ENCODE data around the gene PARL.
A peak's percentile ranks its signal among the peaks of the same experiment; 100 is the strongest.

PARL gene

DNA sequence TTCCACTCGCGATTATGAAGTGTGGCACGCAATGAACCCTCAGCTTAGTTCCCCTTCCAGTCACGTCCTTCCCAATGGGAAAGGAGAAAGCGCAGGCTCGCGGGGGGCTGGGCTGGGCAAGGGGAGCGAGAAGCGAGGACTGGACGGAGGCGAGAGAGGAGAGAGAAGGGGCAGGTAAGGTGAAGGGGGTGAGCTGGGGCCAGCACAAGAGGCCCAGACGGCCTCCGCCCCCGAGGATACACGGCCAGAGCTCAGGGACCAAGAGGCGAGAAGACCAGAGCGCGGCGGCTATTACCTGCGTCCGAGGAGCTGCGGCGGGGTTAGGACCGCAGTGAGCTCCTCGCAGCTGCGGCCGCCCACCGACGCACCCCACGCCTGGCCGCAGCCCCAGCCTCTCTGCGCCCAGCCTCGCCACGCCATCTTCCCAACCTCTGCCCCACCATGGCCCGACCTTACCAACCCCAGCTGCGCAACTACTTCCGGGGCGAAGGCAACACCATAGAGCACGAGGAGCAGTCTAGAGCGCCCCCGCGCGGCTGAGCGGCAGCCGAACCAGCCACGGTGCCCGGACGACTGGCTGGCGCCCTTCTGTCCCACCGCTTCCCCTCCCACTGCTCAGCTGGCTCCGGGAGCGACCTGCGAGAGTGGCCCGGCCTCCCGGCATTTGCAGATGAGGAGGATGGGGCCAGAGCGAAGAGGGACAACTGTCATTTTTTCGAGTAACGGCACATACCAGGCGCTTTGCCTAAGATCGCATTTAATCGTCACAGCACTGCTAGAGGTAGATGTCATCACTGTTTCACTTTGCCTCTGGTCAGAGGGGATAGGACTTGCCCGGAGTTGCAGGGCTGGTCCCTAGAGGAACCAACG, at the start of gene PARL:
Gene PARL, minus strand, starts transcription at position 454 of the 870 bp plus-strand sequence. Its CDS starts 34 bp downstream, at position 420.
- peak; percentile 87 for DNase-seq

DNA sequence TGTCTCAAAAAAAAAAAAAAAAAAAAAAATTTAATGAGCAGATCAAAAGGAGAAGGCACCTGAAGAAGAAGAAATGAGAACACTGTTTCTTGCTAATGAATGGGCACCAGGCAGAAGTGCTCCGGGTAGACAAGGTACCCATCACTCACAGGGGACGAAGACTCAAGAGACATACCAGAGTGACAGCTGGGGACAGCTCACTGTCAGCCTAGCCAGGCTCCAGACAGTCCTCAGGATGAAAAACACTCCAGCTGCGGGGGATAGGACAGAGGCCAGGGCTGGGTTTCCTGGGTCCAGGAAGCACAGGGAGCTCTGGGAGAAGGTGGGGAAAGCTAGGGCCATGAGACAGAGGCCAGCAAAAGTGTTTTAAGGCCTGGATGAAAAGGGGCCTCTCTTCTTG, 48.5 kb upstream of the PARL start:
- DNase-seq: no peak

GRCh38 chr3:183931881-183932280, 47.2 kb upstream of the PARL start:
- no peak for DNase-seq

- DNase-seq: no peak
Observed at GRCh38 chr3:183930086-183930485, 45.4 kb upstream of the PARL start.

GRCh38 chr3:183927059-183927458, 42.4 kb upstream of the PARL start:
- no peak for DNase-seq

DNA sequence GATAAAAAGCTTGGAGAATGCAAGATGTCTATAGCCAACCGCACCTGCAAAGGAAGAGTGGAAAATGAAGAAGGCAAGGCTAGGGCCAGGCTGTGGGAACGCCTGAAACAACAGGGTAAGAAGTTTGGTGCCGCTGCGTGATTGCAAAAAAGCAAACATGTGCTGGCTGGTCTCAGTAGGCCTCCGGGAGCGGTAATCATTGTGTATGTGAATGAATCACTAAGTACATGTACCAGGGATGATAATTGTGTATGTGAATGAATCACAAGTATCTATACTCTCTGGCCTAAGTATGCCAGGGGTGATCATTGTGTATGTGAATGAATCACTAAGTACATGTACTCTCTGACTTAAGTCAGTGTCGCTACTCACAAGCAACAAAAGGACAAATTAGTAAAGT, 40.3 kb upstream of the PARL start:
- DNase-seq: no peak

GRCh38 chr3:183924543-183924942, 39.9 kb upstream of the PARL start:
- no peak for DNase-seq

GRCh38 chr3:183922421-183922820, 37.7 kb upstream of the PARL start:
- DNase-seq: no peak

DNA sequence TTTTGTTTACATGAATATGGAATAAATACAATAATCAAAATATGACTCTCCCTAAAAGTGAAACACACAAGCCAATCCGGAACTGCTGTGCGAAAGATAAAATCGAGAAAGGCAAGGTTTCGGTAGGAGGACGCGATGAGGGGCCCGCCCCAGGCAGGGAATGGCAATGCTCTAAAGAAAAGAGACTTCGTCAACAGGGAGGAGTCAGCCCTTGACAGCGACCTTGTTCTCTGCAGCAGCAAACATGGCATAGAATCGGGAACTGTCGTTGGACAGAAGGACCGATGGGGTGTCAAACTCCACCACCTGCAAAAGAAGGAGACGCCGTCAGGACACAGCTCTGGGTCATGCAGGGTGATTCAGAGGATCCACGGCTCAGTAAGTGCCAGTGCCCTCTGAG, 36.4 kb upstream of the PARL start:
- no peak for DNase-seq

- no peak for DNase-seq
Observed at GRCh38 chr3:183920416-183920815, 35.7 kb upstream of the PARL start.

DNA sequence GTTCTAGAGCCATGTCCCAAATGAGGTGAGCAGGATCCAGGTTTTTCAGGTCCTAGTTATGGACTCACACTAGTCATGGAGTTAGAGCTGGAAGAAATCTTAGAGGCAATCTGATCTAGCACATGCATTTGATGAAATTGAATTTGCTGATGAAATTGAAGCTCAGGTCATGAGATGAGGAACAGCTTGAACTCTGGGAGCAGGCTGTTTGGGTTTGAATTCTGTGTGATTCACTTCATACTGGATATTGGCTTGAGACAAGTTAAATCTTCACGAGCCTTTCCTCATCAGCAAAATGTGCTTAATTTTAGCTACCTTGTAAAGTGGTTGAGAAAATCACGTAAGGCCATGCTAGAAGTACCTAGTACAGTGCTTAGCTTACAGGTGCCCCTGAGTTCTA, 33.5 kb upstream of the PARL start:
- DNase-seq: no peak

GRCh38 chr3:183917776-183918175, 33.1 kb upstream of the PARL start:
- DNase-seq: no peak

GRCh38 chr3:183914856-183915255, 30.2 kb upstream of the PARL start:
- DNase-seq: no peak

DNA sequence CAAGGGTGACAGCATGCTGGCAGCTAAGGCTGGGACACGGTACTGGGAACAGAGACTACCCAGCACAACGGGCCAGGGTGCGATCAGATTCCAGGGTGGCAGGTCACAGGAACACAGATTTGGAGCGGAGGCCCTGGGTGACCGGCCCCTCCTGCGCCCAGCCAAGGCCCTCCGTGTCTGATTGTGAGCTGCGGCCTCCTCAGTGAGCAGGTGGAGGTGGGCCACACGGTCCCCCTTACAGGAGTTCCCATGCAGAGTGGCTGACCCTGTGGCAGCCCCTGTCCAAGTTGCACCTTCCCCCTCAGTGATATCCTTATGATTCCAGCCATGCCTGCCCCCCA, 28.9 kb upstream of the PARL start:
- no peak for DNase-seq

GRCh38 chr3:183912895-183913579, 28.4 kb upstream of the PARL start:
- no peak for DNase-seq

- no peak for DNase-seq
Observed at GRCh38 chr3:183911763-183912506, 27.3 kb upstream of the PARL start.

DNA sequence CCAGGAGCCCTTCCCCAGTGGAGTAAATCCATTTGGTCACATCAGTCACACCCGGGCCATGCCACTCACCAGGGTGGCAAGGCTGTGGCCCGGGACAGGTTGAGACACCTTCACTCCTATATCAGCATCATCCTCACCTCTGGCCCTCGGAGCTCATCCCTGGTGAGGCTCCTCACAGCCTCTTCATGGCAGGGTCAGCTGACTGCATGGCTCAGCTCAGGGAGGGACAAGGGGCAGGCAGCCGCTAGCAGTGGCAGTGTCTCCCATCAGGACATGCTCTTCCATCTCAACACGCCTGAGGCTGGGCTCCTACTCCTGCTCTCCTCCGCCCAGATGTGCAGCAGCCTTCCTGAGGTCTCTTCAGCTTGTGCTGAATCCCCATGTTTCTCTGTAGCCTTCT, 26.4 kb upstream of the PARL start:
- no peak for DNase-seq

DNA sequence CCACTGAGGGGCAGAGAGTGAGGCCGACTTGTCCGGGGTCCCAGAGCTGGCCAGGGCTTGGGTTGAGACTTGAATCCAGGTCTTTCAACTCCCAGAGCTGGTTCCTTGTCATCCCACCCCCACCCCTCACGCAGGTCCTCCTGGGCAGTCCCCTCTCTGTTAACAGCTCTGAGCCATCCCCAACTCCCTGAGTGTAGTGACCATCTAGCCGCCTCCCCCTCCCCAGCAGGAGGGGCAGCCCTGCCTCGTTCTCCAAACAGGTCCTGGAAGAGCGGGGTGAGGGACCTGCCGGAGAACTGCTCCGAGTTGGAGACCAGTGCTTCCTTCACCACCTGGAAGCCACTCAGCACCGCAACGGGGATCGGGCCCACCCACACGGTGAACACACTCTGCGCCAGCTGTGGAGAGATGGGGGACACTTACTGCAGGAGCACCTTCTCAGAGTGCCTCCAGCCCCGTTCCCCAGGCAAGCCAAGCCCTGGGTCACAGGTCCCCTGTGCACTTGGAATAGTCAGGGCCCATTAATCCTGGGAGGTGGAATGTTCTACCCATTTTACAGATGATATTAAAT, 24.4 kb upstream of the PARL start:
- DNase-seq: no peak

DNA sequence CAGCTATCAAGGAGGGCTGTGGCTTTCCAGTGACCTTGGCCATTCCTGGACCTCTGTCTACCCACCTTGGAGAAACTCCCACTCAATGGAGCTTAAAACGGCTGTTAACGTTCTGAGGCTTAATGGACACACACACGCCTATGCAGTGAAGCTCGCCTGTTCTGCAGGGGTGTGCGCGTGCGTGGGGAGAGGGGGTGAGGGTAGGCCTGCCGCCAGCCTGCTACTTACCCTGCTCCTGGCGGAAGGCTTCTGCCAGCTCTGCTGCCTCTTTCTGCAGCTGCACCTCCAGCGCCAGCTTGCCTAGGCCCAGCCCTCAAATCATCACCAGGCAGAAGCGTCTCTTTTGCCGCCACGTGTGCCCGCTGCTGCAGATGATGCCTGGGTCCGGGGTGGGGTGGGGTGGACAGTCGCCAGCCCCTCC, 23.2 kb upstream of the PARL start:
- no peak for DNase-seq

DNA sequence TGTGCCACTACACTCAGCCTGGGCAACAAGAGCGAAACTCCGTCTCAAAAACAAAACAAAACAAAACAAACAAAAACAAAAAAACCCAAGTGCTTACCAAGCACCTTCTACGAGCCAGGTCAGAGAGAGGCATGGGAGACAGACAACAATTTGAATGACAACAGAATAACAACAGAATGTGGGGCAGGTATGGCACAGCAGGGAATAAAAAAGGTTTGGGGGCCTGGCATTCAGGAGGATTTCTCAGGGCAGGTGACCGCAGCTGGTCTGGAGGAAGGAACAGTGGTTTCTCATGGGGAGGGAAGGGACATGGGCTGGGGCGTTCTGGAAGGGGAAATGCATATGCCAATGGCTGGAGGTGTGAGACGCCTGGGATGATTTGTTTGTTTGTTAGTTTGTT, 22.5 kb upstream of the PARL start:
- DNase-seq: no peak

DNA sequence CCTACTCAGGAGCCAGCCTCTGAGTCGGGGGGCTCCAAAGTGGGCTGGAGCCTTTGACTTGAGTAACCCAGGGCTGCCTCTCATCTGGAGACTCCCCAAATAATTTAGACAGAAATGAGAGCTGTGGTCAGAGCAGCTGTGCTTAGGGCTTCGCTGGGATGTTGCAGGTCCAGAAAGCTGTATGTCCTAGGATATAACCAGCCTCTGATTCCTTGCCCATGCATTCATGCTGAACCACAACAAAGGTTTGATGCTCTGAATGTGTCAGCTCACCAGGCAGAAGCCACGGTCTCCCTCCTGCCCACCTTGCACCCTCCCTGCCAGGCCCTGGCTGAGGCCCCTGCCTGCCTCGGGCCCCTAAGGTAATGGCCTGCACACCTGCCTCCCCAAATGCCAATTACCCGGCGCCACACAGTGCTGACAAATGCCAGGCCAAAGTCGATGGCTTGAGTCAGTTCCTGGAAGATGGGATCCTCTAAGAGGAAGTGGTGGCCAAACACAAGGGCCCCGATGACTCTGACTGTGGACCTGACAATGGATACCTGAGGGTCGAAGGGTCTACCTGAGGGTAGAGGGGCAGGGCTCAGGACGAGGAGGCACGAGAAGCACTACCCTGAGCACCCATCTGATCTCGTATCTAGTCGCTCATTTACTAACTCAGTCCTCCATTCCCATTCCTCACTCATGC, 21.7 kb upstream of the PARL start:
- DNase-seq: no peak

DNA sequence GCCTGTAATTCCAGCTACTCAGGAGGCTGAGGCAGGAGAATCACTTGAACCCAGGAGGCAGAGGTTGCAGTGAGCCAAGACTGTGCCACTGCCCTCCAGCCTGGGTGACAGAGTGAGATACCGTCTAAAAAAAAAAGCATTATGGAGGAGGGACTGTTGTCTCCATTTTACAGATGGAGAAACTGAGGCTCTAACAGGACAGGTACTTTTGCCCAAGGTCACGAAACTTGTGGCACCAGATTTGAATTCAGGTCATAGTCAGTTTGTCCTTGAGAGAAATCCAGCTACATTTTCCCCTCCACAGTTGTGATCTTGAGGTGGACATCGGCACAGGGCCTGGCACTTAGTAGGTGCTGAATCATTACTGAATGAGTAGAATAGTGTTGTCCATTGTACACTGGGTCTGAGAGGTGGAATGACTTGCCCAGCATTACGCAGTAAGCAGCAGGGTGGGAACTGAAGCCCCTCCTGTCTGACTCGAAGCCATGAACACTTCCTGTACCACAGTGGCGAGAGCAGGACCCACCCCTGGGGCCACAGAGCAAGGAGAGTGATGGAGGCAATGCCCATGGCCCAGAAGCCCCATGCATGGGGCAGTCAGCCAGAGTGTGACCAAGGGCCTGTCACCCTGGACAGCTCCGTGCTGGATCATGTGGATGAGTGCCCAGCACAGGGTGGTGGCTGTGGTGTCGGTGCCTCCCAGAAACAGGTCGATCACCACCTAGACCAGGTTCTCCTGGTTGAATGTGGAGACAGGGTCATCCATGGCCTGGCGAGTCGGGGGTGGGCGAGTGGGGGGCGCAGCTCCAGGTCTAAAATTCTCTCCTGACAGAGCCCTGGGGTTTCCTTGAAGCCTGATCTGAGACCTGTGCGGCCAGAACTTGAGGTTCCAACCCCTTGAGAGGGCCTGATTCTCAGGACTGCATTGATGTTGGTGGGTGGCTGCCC, 20.4 kb upstream of the PARL start:
- DNase-seq: no peak

Measured in GDM1 (cell line).